Stimulated activated CD8-positive, alpha-beta memory T cell treated with anti-CD3 and anti-CD28 coated beads, Interleukin-15, amount 100 ng/mL, for 24 hours (primary cell): ENCODE data around the gene SEMG1.

Source experiments
- DNase-seq: peaks from one replicate; pipeline ENCODE4 v3.0.0-alpha.2; 2020; ENCODE audit warnings: low read depth

SEMG1 gene

DNA sequence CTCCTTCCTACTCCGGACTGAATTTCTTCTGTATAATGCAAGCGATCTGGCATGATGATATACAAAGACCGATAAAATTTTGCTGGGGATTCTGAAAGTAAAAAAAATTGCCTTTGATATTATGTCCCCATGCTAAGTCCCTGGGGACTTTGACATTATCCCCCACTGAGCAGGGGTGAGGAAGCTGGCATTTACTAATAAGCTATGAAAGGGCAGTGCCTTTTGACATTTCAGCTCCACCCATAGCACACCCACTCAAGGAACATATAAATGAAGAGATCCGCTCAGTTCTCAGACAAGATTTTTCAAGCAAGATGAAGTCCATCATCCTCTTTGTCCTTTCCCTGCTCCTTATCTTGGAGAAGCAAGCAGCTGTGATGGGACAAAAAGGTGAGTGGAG lies 14.2 kb downstream of the SEMG1 start, which contains the start of gene SEMG2:
Gene SEMG2, plus strand, starts transcription at position 298 of the 400 bp plus-strand sequence. Its CDS starts 17 bp downstream, at position 315.
- DNase-seq = no peak

DNA sequence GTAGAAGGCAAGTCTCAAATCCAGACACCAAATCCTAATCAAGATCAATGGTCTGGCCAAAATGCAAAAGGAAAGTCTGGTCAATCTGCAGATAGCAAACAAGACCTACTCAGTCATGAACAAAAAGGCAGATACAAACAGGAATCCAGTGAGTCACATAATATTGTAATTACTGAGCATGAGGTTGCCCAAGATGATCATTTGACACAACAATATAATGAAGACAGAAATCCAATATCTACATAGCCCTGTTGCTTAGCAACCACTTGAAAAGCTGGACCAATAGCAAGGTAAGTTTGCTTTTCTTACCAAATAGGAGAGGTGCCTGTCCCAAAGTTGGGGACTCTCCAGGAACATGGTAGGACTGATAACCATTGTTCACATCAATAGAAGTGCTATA lies 16.3 kb downstream of the SEMG1 start:
- no peak for DNase-seq

DNA sequence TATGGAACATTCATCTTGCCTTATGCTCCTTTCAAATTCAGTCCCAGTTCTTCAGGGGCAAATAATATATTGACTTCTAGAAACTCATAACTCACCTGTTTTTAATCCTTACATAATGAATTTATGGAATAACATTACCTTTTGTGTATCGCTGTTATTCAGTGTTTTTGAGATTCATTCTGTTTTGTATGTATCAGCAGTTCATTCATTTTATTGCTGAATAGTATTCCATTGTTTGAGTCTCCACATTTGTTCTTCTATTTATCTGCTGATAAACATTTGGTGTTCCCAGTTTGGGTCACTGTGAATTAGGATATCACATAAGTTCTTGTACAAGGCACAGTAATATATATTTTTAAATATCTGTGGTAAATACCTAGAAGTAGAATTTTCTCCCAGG lies 19.5 kb downstream of the SEMG1 start:
- no peak for DNase-seq

DNA sequence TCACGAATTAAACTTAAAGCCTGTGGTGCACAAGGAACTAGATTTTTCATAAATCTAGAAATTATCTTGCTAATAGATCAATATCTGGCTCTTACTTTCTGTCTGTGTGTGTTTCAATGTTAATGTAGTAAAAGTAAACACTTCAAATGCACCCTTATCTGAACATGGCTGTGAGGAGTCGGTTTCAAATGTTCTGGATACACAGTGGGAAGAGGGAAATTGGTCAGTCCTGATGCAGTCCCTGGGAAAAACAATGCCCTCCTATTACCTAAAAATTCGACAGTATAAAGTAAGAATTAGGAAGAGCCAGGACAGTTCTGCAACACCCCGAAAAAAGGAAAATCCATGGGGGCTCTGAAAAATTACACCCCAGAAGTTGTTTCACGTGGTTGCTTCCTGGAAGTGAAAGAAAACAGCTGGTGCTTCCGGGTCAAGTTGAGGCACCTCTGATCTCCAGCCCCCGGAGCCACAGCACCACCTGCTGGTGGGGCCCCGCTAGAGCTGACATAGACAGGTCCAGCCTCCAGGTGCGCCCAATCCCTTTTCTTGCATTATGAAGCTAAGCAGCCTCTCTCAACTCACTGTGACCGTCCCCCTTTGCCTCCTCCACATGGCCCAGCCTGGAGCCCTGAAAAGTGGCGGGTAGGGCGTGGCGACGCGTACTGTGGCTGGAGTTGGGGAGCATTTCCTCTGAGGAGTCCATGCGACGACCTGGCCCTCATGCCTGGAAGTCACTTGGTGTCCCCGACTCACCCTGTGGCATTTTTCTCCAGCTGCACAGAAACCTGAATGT lies 22.6 kb downstream of the SEMG1 start:
- DNase-seq = peak; percentile 19

DNA sequence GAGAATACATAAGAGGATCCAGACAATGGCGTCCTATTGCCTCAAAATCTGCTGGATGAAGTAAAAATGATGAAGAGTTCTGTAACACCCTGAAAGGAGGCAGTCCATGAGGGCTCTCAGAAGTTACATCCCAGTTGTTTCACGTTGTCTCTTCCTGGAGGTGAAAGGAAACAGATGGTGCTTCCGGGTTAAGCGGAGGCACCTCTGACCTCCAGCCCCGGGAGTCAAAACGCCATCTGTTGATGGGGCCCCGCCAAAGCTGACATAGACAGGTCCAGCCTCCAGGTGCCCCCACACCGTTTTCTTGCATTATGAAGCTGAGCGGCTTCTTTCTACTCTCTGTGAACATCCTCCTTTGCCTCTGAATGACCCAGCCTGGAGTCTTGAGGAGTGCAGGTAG lies 23.8 kb downstream of the SEMG1 start:
- DNase-seq = no peak

DNA sequence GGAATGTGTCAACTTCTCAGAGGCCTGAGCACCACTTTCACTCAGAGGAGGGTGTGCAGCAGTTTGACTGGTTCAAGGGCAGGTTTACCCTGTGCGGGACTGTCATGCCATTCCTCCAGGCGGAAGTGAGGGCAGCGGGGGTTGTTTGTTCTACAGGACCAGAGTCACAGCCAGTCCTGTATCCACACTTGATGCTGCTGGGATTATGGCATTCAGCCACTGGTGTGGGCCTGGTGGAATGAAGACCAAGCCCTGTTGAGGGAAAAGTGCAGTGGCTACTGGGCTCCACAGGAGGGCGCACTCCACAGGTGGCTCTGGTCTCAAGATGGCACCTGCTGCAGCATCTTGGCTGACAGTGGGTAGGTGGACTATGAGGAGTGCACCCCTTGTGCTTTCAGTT lies 29.2 kb downstream of the SEMG1 start:
- DNase-seq = no peak

DNA sequence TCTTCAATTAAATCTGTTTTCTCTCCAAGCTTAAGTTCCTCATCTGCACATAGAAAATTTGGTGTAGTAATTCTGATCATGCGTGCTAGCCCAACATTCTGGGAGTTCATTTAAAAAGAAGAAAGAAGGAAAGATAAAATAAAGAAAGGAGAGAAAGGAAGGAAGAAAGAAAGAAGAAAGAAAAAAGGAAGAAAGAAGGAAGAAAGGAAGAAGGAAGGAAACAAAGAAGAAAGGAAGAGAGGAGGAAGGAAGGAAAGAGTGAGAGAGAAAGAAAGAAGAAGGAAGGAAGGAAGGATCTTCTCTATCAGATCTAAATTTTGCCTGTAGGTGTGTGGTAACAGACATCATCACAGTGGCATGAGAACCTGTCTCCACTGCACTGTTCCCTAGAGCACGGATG lies 31.3 kb downstream of the SEMG1 start:
- DNase-seq = no peak

DNA sequence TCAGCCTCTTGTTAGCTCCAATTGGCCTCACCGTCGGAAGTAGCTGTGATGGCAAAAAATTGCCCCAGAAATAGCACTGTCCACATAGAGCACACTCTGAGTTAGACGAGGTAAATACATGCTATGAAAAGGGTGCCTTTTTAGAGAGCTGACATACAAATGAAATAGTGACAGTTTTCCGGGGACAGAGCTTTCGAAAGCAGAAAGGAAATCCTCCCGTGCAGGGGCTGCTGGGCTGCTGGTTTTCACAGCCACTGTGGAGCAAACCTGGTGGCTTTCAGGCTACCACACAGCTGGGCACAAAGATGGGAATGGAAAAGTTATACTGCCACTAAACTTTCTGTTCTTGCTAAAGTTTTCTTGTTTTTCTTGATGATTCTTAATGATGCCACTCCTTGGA lies 39.3 kb downstream of the SEMG1 start:
- no peak for DNase-seq

DNA sequence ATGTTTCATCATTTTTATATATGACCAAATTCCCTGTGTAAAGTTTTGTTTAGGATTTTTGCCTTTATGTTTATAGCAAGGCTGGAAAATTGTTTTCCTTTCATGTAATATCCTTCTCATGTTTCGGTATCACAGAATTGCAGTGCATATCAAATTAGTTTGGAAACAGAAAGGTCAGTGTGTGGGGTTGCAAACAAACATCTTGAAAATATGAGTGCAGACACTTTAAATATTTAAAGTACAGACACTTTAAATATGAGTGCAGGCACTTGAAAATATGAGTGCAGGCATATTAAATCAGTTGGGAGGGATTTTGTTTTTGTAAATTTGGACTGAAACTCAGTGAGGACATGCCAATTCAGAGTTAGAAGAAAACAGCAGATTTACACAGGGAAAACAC lies 41.0 kb downstream of the SEMG1 start:
- no peak for DNase-seq

DNA sequence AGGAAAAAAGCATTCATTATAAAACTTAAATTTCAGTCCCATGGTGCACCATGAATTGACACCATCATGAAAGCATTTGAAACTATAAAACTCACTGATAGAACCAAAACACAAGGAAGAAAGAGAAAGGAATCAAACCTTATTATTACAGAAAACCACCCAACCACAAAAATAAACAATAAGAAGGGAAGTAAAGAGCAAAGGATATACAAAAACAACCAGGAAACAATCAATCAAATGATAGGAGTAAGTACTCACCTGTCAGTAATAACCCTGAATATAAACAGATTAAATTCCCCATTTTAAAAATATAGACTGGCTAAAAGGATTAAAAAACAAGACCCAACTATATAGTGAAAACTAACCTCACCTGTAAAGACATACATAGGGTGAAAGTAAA lies 41.8 kb downstream of the SEMG1 start:
- no peak for DNase-seq

DNA sequence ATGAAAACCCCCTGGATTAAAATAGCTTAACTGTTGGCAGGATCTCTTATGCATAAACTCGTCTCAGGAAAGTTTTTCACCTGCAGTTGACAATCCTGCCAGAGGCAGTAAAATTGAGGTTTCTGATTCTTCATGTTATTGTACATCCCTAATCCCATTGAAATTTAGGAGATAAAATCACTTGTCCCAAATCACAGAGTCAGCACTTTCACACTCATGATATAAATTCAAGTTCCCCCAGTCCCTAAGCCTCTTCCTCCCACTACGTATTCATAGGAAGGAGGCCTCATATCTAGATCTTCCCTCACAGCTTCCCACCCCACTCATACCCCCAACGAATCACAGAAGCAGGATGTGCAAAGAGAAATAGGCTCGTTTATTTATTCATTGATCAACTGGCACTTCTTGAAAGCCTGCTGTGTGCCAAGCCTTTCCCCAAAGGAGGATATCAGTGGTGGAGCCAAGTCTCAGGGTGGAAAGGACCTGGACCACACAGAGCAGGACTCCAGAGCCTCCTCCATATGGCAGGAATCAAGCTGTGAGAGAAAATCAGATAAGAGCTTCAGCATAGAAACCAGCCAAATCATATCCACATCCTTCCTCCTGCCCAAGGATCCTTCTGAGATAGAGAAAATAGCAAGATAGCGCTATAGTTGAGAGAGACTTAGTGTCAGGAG lies 45.2 kb downstream of the SEMG1 start:
- DNase-seq = no peak

DNA sequence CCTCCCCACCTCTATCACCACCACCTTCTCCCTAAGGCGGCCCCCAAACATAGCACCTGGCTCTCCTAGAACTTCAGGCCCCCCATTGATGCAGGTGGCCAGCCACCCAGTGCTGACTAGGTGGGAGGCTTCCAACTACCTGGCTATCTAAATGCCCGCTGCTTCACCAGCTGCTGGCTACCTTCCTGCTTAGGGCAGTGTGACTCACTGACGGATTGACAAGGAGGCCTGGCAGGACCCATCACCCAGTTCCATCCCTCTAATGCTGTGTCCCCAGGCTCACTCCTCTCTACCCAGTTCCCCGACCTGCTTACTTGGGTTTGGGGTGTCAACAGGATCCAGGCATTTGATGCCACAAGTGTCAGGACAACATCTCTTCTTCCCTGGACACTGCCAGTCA lies 46.4 kb downstream of the SEMG1 start:
- DNase-seq = no peak

DNA sequence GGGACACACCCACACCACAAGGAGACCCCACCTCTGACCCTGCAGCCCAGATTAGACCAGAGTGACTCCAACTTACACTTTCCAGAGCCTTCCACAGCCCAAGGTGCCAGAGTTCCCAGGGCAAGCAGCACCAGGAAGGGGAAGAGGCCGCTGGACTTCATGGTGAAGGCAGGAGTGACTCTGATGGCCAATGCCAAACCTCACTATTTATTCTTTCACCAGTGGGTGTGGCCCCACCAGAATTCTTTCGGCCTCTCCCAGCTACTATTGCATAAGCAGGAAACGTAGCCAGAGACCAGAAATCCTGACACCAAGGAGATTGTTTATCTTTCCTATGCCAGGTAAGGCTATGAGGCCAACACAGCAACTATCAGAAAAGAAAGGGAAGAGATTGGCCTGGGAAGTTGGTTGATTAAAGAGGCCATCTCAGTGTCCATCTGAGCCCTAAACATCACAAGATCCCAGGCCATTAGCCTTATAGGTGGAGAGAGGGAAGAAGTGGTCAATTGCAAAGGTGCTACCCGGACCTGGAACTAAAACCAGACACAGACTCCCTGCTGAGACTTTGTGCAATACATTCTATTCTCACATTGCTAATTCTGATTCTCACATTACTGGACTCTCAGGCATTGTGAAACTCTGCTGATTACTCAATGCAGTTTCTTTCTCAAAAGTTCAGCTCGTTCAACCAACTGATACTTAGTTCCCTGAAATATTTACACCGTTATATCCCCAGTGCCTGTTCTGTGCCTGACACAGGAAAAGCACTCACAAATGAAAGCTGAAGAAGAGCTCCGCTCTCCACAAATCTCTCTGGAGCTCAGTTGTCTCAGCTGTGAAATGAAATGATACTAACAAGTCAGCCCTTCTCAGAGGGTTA lies 47.8 kb downstream of the SEMG1 start, which contains the start of gene SLPI:
Gene SLPI, minus strand, starts transcription at position 182 of the 880 bp plus-strand sequence. Its CDS starts 21 bp downstream, at position 161.
- DNase-seq = no peak

DNA sequence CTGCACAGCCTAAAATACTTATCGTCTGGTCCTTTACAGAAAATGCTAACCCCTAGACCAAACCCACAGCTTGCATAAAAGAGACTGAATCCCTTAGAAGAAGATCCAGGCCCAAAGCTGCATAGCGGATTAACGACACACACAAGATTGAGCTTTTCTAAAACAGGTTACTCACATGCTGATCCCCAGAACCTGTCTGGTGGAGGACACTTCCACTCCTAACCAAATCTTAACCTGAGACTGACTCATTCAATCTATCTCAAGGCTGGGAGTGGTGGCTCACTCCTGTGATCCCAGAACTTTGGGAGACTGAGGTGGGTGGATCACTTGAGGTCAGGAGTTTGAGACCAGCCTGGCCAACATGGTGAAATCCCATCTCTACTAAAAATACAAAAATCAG lies 50.3 kb downstream of the SEMG1 start:
- DNase-seq = no peak

DNA sequence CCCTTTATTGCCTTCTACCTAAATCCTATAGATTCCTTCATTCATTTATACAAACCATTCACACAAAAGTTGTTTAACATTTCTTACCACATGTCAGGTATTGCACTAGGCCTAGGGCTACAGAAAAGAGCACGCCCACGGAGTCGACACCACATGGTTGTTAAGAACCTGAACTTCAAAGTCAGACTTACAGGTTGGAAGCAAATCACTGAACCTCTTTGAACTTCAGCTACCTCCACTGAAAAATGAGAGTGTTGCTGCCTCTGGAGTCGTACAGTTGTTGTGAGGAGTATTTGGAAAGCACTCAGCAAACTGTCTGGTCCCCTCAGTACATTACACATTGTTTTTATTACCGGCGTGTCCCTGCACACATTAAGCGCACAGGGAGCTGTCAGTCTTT lies 50.9 kb downstream of the SEMG1 start:
- DNase-seq = no peak

DNA sequence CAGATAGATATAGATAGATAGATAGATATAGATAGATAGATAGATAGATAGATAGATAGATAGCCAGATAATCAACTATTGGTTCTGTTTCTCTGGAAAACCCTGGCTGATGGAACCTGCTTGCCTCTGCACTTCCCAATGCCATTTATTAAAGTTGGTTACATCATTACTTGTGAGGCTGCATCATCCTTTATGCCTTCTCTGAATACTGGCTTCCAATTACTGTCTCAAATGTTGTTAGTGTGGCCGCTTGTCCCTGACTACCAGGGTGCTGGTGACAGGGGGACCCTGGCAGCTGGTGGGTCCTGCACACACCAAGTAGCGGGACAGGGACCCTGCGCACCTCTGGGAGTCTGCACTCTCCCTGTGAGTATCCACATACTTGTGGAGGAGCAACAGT lies 51.4 kb downstream of the SEMG1 start:
- DNase-seq = no peak

DNA sequence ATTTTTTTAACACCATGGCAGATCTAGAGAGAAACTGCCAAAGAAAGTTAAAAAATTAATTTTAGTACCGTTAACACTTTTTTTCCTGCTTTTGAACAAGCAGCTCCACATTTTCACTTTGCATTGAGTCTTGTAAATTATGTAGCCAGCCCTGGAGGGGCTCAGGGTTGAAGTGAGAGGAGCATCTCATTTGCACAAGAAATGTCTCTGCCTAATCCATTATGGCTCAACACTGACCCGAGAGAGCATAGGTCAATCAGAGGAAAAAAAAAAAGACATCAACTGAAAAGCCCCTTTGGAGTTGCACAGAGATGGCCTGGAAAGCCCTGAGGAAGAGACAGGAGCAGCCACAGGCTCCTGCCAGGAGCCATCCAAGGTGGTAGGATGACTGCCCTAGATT lies 51.8 kb downstream of the SEMG1 start:
- no peak for DNase-seq
